Muscle layer of colon (tissue), 2 donors: ENCODE data around the gene PPP1R15A.
"Not testable (repeated sequence)": the region's sequence is repeated elsewhere in the genome, so short reads cannot be mapped to it uniquely, and the experiment has no call there.

Experiments
- H3K27ac ChIP-seq: one replicate; pipeline ENCODE4 v1.7.0; 2013; ENCODE audit warnings: low read depth, mild to moderate bottlenecking, low read length, moderate library complexity
- H3K27me3 ChIP-seq, 2 donors: one replicate each; pipeline ENCODE4 v1.7.0; 2013; ENCODE audit warnings: low read length in 2 of 2, mild to moderate bottlenecking in 2 of 2; ENCODE audit not compliant: insufficient read depth in 2 of 2, control insufficient read depth in 1 of 2
- H3K36me3 ChIP-seq: one replicate; pipeline ENCODE4 v1.7.0; 2013; ENCODE audit warnings: mild to moderate bottlenecking, low read length; ENCODE audit not compliant: insufficient read depth
- H3K4me1 ChIP-seq: one replicate; pipeline ENCODE4 v1.7.0; 2013; ENCODE audit warnings: mild to moderate bottlenecking, low read length; ENCODE audit not compliant: insufficient read depth
- H3K4me3 ChIP-seq, 2 donors: one replicate each; pipeline ENCODE4 v1.7.0; 2013; ENCODE audit warnings: low read length in 2 of 2, low read depth in 1 of 2, mild to moderate bottlenecking in 1 of 2, moderate library complexity in 1 of 2
- H3K9ac ChIP-seq: one replicate; pipeline ENCODE4 v1.7.0; 2013; ENCODE audit warnings: low read length
- H3K9me3 ChIP-seq: one replicate; pipeline ENCODE4 v1.7.0; 2013; ENCODE audit warnings: mild to moderate bottlenecking, low read length
- donor health status: abdominal sarcoma.
- donor health status: Adenocarcinoma of cecum.

PPP1R15A gene

GRCh38 chr19:48905664-48906063 lies 33.4 kb downstream of the PPP1R15A start:
- H3K27ac ChIP-seq, result no peak overlapping the region
- H3K4me1 ChIP-seq, result peaks cover 11% of the 10 kb centered on the region
- H3K27me3 ChIP-seq, result no peaks in the 10 kb centered on the region
- no peak overlapping the region for H3K9ac ChIP-seq
- H3K9me3 ChIP-seq, result no peaks in the 10 kb centered on the region
- H3K36me3 ChIP-seq, result peaks cover 28% of the 10 kb centered on the region
- H3K4me3 ChIP-seq, result no peak overlapping the region

DNA sequence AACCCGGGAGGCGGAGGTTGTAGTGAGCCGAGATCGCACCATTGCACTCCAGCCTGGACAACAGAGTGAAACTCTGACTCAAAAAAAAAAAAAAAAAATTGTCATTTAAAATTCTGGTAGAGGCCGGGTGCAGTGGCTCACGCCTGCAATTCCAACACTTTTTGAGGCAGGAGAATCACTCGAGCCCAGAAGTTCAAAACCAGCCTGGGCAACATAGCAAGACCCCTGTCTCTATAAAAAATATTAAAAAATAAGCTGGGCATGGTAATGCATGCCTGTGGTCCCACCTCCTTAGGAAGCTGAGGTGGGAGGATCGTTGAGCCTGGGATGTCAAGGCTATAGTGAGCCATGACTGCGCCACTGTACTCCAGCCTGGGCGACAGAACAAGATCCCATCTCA lies 34.1 kb downstream of the PPP1R15A start:
- H3K27me3 ChIP-seq, result no peaks in the 10 kb centered on the region
- H3K4me1 ChIP-seq, result peaks cover 6% of the 10 kb centered on the region
- H3K4me3 ChIP-seq, result no peak overlapping the region
- H3K9ac ChIP-seq, result no peak overlapping the region
- H3K9me3 ChIP-seq, result no peaks in the 10 kb centered on the region
- no peak overlapping the region for H3K27ac ChIP-seq
- H3K36me3 ChIP-seq, result peaks cover 34% of the 10 kb centered on the region

DNA sequence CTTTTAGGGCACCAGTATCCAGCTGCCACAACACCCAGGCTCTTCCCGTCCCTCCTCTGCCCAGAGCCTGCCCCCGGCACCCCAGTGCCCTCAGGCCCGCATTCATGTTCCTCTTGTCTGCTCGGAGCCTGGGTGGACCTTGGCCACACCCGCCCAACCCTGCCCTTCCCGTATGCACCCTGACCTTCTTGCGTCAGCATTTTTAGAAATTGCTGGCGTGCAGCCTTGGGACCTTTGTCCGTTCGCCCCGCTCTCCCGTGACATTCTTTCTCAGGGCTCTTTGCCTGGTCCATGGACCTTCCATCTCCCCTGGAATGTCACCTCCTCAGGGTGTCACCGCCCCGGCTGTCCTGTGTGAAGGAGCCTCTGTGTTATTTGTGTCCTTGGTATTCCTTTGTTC lies 35.5 kb downstream of the PPP1R15A start:
- Histone ChIP-seq H3K9ac (no peak overlapping the region), H3K27me3 (no peaks in the 10 kb centered on the region), H3K4me1 (no peaks in the 10 kb centered on the region), H3K4me3 (no peak overlapping the region), H3K27ac (no peak overlapping the region), H3K9me3 (no peaks in the 10 kb centered on the region), H3K36me3 (peaks cover 48% of the 10 kb centered on the region)

DNA sequence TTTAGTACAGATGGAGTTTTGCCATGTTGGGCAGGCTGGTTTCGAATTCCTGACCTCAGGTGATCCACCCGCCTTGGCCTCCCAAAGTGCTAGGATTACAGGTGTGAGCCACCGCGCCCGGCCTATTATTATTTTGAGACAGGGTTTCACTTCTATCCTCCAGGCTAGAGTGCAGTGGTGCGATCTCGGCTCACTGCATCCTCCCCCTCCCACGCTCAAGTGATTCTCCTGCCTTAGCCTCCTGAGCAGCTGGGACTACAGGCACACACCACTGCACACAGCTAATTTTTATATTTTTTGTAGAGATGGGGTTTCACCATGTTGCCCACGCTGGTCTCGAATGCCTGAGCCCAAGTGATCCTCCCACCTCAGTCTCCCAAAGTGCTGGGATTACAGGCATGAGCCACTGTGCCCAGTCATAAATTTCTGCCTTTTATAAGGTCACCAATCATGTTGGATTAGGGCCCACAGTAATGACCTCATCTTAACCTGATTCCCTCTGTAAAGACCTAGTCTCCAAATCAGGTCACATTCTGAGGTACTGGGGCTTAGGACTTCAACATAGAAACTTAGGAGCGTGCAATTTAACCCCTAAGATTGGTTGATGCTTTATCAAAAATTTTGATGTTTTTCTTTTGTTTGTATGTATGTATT lies 37.3 kb downstream of the PPP1R15A start:
- not testable (repeated sequence) for H3K27me3 ChIP-seq, H3K4me1 ChIP-seq, H3K27ac ChIP-seq, H3K4me3 ChIP-seq, H3K9ac ChIP-seq, H3K9me3 ChIP-seq
- peaks cover 66% of the 10 kb centered on the region for H3K36me3 ChIP-seq

GRCh38 chr19:48910803-48911202 lies 38.6 kb downstream of the PPP1R15A start:
- Histone ChIP-seq H3K27me3 (no peaks in the 10 kb centered on the region), H3K4me1 (no peaks in the 10 kb centered on the region), H3K4me3 (no peak overlapping the region), H3K9me3 (no peaks in the 10 kb centered on the region), H3K9ac (no peak overlapping the region), H3K27ac (no peak overlapping the region), H3K36me3 (peaks cover 64% of the 10 kb centered on the region)

- no peak overlapping the region for H3K4me3 ChIP-seq
- peaks cover 73% of the 10 kb centered on the region for H3K36me3 ChIP-seq
- no peaks in the 10 kb centered on the region for H3K27me3 ChIP-seq
- H3K9ac ChIP-seq, result no peak overlapping the region
- H3K27ac ChIP-seq, result no peak overlapping the region
- H3K9me3 ChIP-seq, result no peaks in the 10 kb centered on the region
- no peaks in the 10 kb centered on the region for H3K4me1 ChIP-seq
Measured at GRCh38 chr19:48913114-48913889, 41.1 kb downstream of the PPP1R15A start.

DNA sequence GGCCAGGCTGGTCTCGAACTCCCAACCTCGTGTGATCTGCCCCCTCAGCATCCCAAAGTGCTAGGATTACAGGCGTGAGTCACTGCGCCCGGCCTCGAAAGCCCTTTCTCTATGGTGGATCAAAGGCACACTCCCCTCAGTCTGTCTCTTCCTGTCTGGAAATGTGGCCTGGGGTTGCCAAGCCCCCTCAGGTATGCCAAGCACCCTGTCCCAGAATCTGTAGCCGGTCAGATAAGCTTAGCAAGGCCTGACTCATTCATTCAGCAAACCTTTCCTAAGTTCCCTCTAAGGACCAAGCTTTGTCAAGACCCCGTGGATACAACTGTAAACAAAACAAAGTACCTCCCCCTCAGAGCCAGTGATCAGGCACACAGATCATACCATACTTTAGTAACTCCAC lies 42.0 kb downstream of the PPP1R15A start:
- Histone ChIP-seq H3K9me3 (no peaks in the 10 kb centered on the region), H3K9ac (no peak overlapping the region), H3K4me3 (no peak overlapping the region), H3K36me3 (peaks cover 76% of the 10 kb centered on the region), H3K27ac (no peak overlapping the region), H3K4me1 (no peaks in the 10 kb centered on the region), H3K27me3 (no peaks in the 10 kb centered on the region)

DNA sequence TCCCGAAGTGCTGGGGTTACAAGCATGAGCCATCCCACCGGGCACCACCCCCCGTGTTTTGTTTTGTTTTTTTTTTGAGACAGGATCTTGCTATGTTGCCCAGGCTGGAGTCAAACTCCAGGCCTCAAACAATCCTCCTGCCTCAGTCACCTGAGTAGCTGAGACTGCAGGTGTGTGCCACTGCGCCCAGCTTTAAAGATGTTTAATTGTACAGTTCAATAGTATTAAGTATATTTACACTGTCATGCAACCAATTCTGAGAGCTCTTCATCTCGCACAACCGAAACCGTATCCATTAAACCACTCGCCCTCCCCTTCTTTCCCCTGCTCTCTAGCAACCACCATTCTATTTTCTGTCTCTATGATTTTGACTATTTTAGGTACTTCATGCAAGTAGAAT lies 43.5 kb downstream of the PPP1R15A start:
- Histone ChIP-seq H3K9me3 (no peaks in the 10 kb centered on the region), H3K36me3 (peaks cover 67% of the 10 kb centered on the region)

GRCh38 chr19:48918071-48918470 lies 45.9 kb downstream of the PPP1R15A start:
- H3K27me3 ChIP-seq, result no peaks in the 10 kb centered on the region
- no peaks in the 10 kb centered on the region for H3K4me1 ChIP-seq
- no peak overlapping the region for H3K9ac ChIP-seq
- H3K9me3 ChIP-seq, result no peaks in the 10 kb centered on the region
- H3K36me3 ChIP-seq, result peaks cover 58% of the 10 kb centered on the region
- no peak overlapping the region for H3K27ac ChIP-seq
- H3K4me3 ChIP-seq, result no peak overlapping the region

More for the DNA sequence above, 43.5 kb downstream of the PPP1R15A start:
- Histone ChIP-seq H3K27ac (no peak overlapping the region), H3K4me1 (no peaks in the 10 kb centered on the region), H3K9ac (no peak overlapping the region), H3K4me3 (no peak overlapping the region), H3K27me3 (no peaks in the 10 kb centered on the region)

GRCh38 chr19:48918801-48919247 lies 46.6 kb downstream of the PPP1R15A start:
- H3K9ac ChIP-seq, result no peak overlapping the region
- H3K4me1 ChIP-seq, result no peaks in the 10 kb centered on the region
- peaks cover 50% of the 10 kb centered on the region for H3K36me3 ChIP-seq
- no peak overlapping the region for H3K27ac ChIP-seq
- no peak overlapping the region for H3K4me3 ChIP-seq
- no peaks in the 10 kb centered on the region for H3K27me3 ChIP-seq
- no peaks in the 10 kb centered on the region for H3K9me3 ChIP-seq

GRCh38 chr19:48919271-48919670 lies 47.0 kb downstream of the PPP1R15A start:
- peaks cover 46% of the 10 kb centered on the region for H3K36me3 ChIP-seq
- not testable (repeated sequence) for H3K27me3 ChIP-seq, H3K9me3 ChIP-seq, H3K4me1 ChIP-seq, H3K27ac ChIP-seq, H3K4me3 ChIP-seq, H3K9ac ChIP-seq

DNA sequence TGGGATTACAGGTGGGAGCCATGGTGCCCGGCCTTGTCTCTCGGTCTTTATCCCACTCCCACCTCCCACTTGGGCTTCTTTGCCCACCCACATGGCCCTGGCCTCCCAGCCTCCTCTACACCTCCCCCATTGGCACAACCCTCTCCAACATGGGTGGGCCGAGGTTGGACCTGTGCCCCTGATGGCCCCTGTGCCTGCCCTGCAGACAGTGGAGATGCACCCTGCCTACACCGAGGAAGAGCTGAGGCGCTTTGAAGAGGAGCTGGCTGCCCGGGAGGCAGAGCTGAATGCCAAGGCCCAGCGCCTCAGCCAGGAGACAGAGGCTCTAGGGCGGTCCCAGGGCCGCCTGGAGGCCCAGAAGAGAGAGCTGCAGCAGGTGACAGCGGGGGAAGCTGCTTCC lies 48.7 kb downstream of the PPP1R15A start:
- no peak overlapping the region for H3K27ac ChIP-seq
- no peaks in the 10 kb centered on the region for H3K4me1 ChIP-seq
- no peaks in the 10 kb centered on the region for H3K9me3 ChIP-seq
- H3K9ac ChIP-seq, result no peak overlapping the region
- H3K27me3 ChIP-seq, result no peaks in the 10 kb centered on the region
- H3K36me3 ChIP-seq, result peaks cover 33% of the 10 kb centered on the region
- H3K4me3 ChIP-seq, result no peak overlapping the region
